ENCODE data around the gene ANKFN1. TPM values are rescaled to one million over a fixed set of nuclear protein-coding genes. Genes with fewer than 3 reads are reported as not detected.

The ANKFN1 gene
- total and polyA plus RNA-seq, 2 experiments from 2014 or later, result 0.21 TPM; not detected in 1

- TF ChIP-seq CTCF (IDR thresholded peaks at IDR 0.05; ENCODE audit: low read depth, low read length), result no peak
- no peak overlapping the region for H3K27ac ChIP-seq
- DNase-seq (ENCODE audit: low read depth in 1 of 2, low spot score in 1 of 2), result no peak
- H3K4me1 ChIP-seq (ENCODE audit: low read depth), result peaks cover 18% of the 10 kb centered on the region
- no peaks in the 10 kb centered on the region for H3K9me3 ChIP-seq (ENCODE audit: low read depth)
- no peaks in the 10 kb centered on the region for H3K36me3 ChIP-seq
- no peak overlapping the region for H3K4me3 ChIP-seq
- no peaks in the 10 kb centered on the region for H3K27me3 ChIP-seq
Observed at GRCh38 chr17:56486732-56487131, 333.5 kb downstream of the ANKFN1 start.

GRCh38 chr17:56488800-56489199 lies 335.5 kb downstream of the ANKFN1 start:
- no peaks in the 10 kb centered on the region for H3K9me3 ChIP-seq (ENCODE audit: low read depth)
- DNase-seq (ENCODE audit: low read depth in 1 of 2, low spot score in 1 of 2), result no peak
- H3K27me3 ChIP-seq, result no peaks in the 10 kb centered on the region
- no peak for TF ChIP-seq CTCF (IDR thresholded peaks at IDR 0.05; ENCODE audit: low read depth, low read length)
- no peaks in the 10 kb centered on the region for H3K36me3 ChIP-seq
- H3K27ac ChIP-seq, result no peak overlapping the region
- H3K4me3 ChIP-seq, result no peak overlapping the region
- H3K4me1 ChIP-seq (ENCODE audit: low read depth), result peaks cover 15% of the 10 kb centered on the region

- TF ChIP-seq CTCF (IDR thresholded peaks at IDR 0.05; ENCODE audit: low read depth, low read length), result no peak
- Histone ChIP-seq H3K4me3 (no peak overlapping the region), H3K9me3 (ENCODE audit: low read depth) (no peaks in the 10 kb centered on the region), H3K36me3 (no peaks in the 10 kb centered on the region), H3K27ac (no peak overlapping the region), H3K27me3 (no peaks in the 10 kb centered on the region), H3K4me1 (ENCODE audit: low read depth) (peaks cover 15% of the 10 kb centered on the region)
- DNase-seq (ENCODE audit: low read depth in 1 of 2, low spot score in 1 of 2), result no peak
Observed at GRCh38 chr17:56489980-56490379, 336.7 kb downstream of the ANKFN1 start.

GRCh38 chr17:56495556-56495955 lies 342.3 kb downstream of the ANKFN1 start:
- H3K4me1 ChIP-seq (ENCODE audit: low read depth), result no peaks in the 10 kb centered on the region
- no peak for TF ChIP-seq CTCF (IDR thresholded peaks at IDR 0.05; ENCODE audit: low read depth, low read length)
- no peaks in the 10 kb centered on the region for H3K27me3 ChIP-seq
- H3K4me3 ChIP-seq, result no peak overlapping the region
- H3K9me3 ChIP-seq (ENCODE audit: low read depth), result no peaks in the 10 kb centered on the region
- no peak overlapping the region for H3K27ac ChIP-seq
- DNase-seq (ENCODE audit: low read depth in 1 of 2, low spot score in 1 of 2), result no peak
- no peaks in the 10 kb centered on the region for H3K36me3 ChIP-seq

- no peaks in the 10 kb centered on the region for H3K36me3 ChIP-seq
- no peak overlapping the region for H3K27ac ChIP-seq
- DNase-seq (ENCODE audit: low read depth in 1 of 2, low spot score in 1 of 2), result no peak
- peaks cover 5% of the 10 kb centered on the region for H3K4me1 ChIP-seq (ENCODE audit: low read depth)
- TF ChIP-seq CTCF (IDR thresholded peaks at IDR 0.05; ENCODE audit: low read depth, low read length), result no peak
- H3K4me3 ChIP-seq, result no peak overlapping the region
- H3K27me3 ChIP-seq, result no peaks in the 10 kb centered on the region
- no peaks in the 10 kb centered on the region for H3K9me3 ChIP-seq (ENCODE audit: low read depth)
Observed at GRCh38 chr17:56497132-56497531, 343.9 kb downstream of the ANKFN1 start.

Data from cardiac muscle cell (in vitro differentiated cells and primary cell).